HG03095 (cell line): Measurements from ENCODE around the gene GIPC3.
"Not testable (repeated sequence)": the region's sequence is repeated elsewhere in the genome, so short reads cannot be mapped to it uniquely, and the experiment has no call there.

Experiments
- ATAC-seq: cut with Tn5 transposase; IDR thresholded peaks from one replicate; pipeline ENCODE4 v1.9.1; 2021; ENCODE audit warnings: moderate library complexity; ENCODE audit not compliant: unreplicated experiment

Gene GIPC3

DNA sequence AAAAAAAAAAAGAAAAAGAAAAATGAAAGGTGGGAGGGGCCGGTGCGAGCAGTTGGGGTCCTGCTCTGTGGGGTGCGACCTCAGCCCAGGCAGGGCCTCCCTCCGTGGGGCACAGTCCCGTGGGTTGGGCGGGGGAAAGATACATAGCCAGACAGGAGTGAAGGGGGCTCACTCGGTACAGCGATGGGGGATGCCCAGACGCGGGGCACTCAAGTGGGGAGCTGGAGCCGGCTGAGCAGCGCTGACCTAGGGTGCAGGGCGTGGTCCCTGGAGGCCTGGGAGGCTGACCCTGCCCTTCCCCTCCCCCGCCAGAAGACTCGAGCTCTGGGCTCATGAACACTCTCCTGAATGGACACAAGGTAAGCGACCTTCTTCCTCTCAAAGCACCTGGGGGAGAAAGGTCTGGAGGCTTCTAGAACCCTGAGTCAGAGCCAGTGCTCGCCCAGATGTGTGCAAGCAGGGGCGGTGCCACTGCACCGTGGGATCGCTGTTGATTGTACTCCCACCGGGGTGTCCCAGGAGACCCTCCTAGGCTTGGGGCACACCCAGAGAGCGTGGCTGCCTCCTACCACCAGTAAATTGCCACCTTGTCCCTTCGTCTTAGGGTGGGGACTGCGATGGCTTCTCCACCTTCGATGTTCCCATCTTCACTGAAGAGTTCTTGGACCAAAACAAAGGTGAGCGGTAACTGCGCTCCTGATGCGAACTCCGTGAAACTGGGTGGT lies 9.2 kb upstream of the GIPC3 start:
- no peak for ATAC-seq

- no peak for ATAC-seq
Measured at GRCh38 chr19:3576696-3577443, 8.4 kb upstream of the GIPC3 start.

GRCh38 chr19:3577723-3578344 lies 7.4 kb upstream of the GIPC3 start:
- ATAC-seq: no peak

- no peak for ATAC-seq
Measured at GRCh38 chr19:3578390-3578789, 6.9 kb upstream of the GIPC3 start.

GRCh38 chr19:3580156-3580934 lies 4.9 kb upstream of the GIPC3 start:
- ATAC-seq: no peak

DNA sequence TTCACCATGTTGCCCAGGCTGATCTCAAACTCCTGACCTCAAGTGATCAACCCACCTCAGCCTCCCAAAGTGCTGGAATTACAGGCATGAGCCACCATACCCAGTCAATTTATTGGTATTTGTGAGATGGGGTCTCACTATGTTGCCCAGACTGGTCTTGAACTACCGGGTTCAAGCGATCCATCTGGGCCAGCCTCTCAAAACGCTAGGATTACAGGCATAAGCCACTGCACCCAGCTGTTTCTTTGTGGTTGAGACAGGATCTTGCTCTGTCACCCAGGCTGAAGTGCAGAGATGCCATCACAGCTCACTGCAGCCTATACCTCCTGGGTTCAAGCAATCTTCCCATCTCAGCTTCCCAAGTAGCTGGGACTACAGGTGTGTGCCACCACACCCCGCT lies 3.5 kb upstream of the GIPC3 start:
- not testable (repeated sequence) for ATAC-seq

DNA sequence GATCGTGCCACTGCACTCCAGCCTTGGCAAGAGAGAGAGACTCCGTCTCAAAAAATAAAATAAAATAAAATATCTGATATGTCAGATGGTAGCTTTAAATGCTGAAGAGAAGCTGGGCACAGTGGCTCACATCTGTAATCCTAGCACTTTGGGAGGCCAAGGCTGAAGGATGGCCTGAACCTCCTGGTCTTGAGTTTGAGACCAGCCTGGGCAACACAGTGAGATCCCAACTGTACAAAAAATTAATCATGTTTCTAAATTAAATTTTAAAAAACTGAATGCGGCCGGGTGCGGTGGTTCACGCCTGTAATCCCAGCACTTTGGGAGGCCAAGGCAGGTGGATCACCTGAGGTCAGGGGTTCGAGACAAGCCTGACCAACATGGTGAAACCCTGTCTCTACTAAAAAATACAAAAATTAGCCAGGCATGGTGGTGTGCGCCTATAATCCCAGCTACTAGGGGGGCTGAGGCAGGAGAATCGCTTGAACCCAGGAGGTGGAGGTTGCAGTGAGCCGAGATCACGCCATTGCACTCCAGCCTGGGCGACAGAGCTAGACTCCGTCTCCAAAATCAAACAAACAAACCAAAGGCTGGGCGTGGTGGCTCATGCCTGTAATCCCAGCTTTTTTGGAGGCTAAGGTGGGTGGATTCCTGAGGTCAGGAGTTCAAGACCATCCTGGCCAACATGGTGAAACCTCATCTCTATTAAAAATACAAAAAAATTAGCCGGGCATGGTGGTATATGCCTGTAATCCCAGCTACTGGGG lies 1.1 kb upstream of the GIPC3 start:
- ATAC-seq: not testable (repeated sequence)

DNA sequence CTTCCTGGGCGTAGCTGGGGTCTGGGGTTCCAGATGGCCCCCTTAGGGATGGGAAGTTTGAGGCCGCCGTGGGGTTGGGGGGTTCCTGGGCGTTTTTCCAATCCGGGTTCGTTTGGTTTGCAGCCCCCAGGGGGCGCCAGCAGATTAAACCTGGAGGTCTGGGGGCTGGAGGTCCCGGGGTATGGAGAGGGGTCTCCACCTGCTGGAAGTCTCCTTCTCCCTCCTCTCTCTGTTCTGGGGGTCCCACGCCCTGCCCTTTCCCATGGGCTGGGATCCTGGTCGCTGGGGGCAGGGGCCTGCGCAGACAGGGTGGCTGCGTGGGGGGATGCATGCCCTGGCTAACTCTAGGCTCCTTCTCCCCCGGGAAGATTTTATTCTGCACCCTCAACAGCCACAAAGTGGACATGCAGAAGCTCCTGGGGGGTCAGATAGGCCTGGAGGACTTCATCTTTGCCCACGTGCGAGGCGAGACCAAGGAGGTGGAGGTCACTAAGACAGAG lies 899 bp downstream of the GIPC3 start:
- no peak for ATAC-seq

GRCh38 chr19:3586707-3587346 lies 1.5 kb downstream of the GIPC3 start:
- ATAC-seq: no peak

DNA sequence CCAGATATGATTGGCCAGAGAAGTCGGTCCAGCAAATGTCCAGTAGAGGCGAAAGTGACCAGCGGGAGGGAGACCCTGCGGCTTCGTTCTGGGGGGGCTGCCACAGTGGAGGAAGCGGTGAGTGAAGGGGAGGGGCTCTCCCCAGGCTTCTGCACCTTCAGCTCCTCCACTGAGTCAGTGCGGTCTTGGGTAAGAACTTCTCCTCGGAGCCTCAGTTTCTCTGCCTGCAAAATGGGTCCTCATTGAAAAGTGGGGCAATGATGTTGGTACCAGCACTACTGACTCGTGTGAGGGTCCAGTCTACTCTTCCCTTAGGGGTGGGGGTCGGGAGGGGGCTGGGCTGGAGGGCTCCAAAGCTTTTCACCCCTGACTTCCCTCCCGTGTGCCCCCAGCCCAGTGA lies 4.2 kb downstream of the GIPC3 start:
- ATAC-seq: no peak

GRCh38 chr19:3589949-3590348 lies 4.7 kb downstream of the GIPC3 start:
- ATAC-seq: no peak

GRCh38 chr19:3590991-3591659 lies 5.8 kb downstream of the GIPC3 start:
- ATAC-seq: no peak

DNA sequence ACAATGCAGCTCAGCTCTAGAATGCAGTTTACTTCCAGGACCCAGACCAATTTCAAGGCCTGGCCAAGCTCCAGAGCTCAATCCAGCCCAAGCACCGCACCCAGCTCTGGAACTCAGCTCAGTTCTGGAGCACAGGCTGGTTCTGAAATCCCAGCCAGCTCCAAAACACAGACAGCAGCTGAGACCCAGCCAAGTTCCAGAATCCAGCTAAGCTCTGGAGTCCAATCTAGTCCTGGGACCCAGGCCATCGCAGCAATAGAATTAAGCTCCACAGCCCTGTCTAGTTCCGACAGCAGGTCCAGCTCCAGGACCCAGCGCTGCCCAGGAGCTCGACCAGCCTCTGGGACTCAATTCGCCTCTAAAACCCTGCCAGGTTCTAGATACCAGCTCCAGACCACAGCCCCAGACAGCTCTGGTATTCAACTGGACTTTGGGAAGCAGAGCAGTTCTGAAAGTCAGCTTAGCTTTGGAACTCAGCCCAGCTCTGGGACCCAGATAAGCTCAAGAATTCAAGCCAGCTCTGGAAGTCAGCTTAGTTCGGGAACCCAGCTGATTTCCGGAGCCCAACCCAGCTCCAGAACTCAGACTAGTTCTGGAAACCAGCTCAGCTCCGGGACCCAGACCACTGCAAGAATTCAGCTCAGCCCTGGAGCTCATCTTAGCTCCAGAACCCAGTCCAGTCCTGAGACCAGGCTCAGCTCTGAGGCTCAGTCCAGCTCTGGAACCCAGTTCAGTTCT lies 6.8 kb downstream of the GIPC3 start:
- no peak for ATAC-seq

GRCh38 chr19:3593156-3593555 lies 7.9 kb downstream of the GIPC3 start:
- no peak for ATAC-seq

DNA sequence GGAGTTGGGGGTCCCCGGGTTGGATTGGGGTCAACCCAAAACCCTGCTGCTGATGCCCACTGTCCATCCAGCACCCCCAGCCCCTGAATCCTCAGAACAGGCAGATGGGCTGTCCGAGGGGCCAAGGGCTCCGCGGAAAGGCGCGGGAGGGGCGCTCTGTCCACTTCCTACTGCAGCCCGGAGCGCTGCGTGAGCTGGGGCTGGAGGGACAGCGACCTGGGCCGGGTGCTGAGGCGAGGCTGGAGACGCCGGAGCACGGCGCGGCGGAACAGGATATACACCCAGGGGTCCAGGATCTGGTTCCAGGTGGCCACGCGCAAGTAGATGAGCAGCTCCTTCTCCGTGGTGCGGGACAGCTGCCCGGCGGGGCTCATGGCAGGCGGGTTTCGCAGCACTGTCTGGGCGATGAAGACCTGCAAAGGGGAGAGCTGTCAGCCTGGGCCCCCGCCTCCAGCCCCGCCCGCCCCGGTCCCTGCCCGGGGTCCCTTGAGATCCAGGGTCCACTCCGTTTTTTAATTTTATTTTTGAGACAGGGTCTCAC lies 10.3 kb downstream of the GIPC3 start:
- ATAC-seq: no peak

- no peak for ATAC-seq
Measured at GRCh38 chr19:3599776-3600187, 14.5 kb downstream of the GIPC3 start.

- no peak for ATAC-seq
Measured at GRCh38 chr19:3601021-3601420, 15.7 kb downstream of the GIPC3 start.

DNA sequence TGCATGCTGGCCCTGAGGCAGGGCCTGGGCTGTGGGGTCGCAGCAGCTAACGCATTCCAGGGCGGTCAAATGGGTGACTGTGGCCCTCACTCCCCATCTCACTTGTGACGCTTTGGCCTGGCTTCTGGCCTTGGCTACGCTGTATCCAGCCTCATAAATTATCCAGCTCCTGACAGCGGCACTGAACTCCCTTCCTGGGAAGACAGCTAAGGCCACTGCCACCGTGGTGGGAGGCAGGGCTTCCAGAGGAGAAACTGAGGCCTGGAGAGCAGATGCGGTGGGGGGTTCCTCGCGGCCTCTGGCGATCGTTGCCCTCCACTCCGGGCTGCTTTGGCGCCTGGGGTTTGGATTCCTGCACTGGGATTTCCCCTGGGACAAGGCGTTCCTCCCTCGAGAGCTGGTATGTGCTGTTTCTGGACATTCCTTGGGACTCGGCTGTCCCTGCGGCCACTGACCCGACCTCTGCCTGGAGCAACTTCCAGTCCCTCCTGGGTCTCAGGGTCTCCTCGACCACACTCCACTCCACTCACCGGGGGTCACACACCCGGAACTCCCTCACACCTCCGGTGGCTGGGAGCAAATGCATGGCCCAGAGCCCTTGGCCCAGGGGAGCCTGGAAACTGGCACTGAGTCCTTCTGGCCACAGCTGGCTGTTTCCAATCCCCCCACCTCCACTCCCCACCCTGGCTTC lies 18.0 kb downstream of the GIPC3 start:
- ATAC-seq: no peak
